Measurements from ENCODE around the gene PINLYP. TPM values are rescaled to one million over a fixed set of nuclear protein-coding genes. Genes with fewer than 3 reads are reported as not detected.

The PINLYP gene
- total and polyA plus RNA-seq, 2 of the 13 experiments (the other 11 are each of a cell fraction or from before 2014, with no cell fraction given), result 0.21 to 0.24 TPM

- TF ChIP-seq ZNF710 (CRISPR knock-in tag; IDR thresholded peaks at IDR 0.05; ENCODE audit: borderline replicate concordance) (no peak), BRCA1 (CRISPR knock-in tag; IDR thresholded peaks at IDR 0.05) (no peak), ZSCAN9 (CRISPR knock-in tag; IDR thresholded peaks at IDR 0.05; ENCODE audit: borderline replicate concordance) (no peak), ZNF335 (CRISPR knock-in tag; IDR thresholded peaks at IDR 0.05) (no peak), KDM1A (CRISPR knock-in tag; IDR thresholded peaks at IDR 0.05) (no peak), ZNF75D (CRISPR knock-in tag; IDR thresholded peaks at IDR 0.05; ENCODE audit: borderline replicate concordance) (no peak), IRF2 (CRISPR knock-in tag; IDR thresholded peaks at IDR 0.05) (no peak), FOXK1 (CRISPR knock-in tag; IDR thresholded peaks at IDR 0.05; ENCODE audit: borderline replicate concordance, low read depth) (no peak), TBX2 (CRISPR knock-in tag; IDR thresholded peaks at IDR 0.05; ENCODE audit: borderline replicate concordance) (no peak), ZNF292 (CRISPR knock-in tag; IDR thresholded peaks at IDR 0.05; ENCODE audit: borderline replicate concordance, low read depth) (no peak), ZNF761 (CRISPR knock-in tag; conservative IDR thresholded peaks at IDR 0.05) (no peak), REPIN1 (CRISPR knock-in tag; IDR thresholded peaks at IDR 0.05; ENCODE audit: borderline replicate concordance, low read depth) (no peak), HNF4A (CRISPR knock-in tag; IDR thresholded peaks at IDR 0.05) (no peak), ZBTB49 (CRISPR knock-in tag; IDR thresholded peaks at IDR 0.05; ENCODE audit: borderline replicate concordance) (no peak)
- TF ChIP-seq, protein P1, sequence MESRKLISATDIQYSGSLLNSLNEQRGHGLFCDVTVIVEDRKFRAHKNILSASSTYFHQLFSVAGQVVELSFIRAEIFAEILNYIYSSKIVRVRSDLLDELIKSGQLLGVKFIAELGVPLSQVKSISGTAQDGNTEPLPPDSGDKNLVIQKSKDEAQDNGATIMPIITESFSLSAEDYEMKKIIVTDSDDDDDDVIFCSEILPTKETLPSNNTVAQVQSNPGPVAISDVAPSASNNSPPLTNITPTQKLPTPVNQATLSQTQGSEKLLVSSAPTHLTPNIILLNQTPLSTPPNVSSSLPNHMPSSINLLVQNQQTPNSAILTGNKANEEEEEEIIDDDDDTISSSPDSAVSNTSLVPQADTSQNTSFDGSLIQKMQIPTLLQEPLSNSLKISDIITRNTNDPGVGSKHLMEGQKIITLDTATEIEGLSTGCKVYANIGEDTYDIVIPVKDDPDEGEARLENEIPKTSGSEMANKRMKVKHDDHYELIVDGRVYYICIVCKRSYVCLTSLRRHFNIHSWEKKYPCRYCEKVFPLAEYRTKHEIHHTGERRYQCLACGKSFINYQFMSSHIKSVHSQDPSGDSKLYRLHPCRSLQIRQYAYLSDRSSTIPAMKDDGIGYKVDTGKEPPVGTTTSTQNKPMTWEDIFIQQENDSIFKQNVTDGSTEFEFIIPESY (CRISPR knock-in tag; IDR thresholded peaks at IDR 0.05), result no peak
- TF ChIP-seq, protein P2, sequence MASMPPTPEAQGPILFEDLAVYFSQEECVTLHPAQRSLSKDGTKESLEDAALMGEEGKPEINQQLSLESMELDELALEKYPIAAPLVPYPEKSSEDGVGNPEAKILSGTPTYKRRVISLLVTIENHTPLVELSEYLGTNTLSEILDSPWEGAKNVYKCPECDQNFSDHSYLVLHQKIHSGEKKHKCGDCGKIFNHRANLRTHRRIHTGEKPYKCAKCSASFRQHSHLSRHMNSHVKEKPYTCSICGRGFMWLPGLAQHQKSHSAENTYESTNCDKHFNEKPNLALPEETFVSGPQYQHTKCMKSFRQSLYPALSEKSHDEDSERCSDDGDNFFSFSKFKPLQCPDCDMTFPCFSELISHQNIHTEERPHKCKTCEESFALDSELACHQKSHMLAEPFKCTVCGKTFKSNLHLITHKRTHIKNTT (CRISPR knock-in tag; IDR thresholded peaks at IDR 0.05), result no peak
These were observed 30.3 kb upstream of the PINLYP start (continued) for GRCh38 chr19:43545276-43545675.

All from HepG2 (cell line).